Activated T-cell treated with anti-CD3 and anti-CD28 coated beads, Interleukin-2, amount 50 U/mL, for 1 hour (primary cell): Measurements from ENCODE around the gene CETN2.
A peak's percentile ranks its signal among the peaks of the same experiment; 100 is the strongest.
"Not testable (repeated sequence)": the region's sequence is repeated elsewhere in the genome, so short reads cannot be mapped to it uniquely, and the experiment has no call there.

Experiments used
- DNase-seq: peaks from one replicate; pipeline ENCODE4 v3.0.0-alpha.2; 2020

Gene CETN2

GRCh38 chrX:152830312-152831305 is at the start of gene CETN2, which contains the start of gene NSDHL:
CETN2 (minus strand) TSS chrX:152830757; CDS start chrX:152830710, 47 bp downstream.
NSDHL (plus strand) TSS chrX:152831063; CDS start chrX:152846325, 15,262 bp downstream.
- peak; percentile 92 for DNase-seq

DNA sequence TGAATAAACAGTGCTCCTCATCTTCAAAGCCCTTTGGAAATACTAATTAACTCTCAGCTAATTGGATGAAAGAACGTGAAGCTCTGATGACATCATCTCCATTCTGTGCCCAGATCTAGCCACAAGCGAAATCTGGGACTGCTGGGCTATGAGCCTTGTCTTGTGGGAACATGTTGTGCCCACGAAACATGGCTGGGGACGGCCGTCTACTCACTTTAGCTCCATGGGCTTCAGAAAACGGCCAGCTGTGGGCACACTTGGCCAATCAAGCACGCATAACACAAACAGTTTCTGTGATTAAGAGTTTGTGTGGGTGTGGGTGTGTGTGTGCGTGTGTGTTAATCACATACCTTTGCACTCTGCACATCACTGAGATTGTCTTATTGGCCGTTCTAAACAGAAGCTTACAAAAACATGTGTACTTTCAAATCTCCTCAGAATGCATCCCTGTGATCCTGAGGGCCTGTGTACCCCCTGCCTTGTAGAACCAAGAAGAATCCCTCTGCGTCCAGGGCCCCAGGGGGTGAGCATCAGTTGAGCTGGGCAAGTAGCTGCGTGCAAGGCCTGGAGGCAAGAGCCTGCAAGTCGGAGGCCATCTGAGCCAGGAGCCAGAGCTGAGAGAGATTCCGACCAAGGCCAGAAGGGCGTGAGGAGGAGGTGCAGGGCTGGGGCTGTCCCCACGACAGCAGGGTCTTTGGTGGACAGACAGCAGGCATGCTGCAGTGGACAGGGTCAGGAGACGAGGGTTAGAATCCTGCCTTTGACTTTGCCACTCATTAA is 48.6 kb upstream of the CETN2 start:
- no peak for DNase-seq

DNA sequence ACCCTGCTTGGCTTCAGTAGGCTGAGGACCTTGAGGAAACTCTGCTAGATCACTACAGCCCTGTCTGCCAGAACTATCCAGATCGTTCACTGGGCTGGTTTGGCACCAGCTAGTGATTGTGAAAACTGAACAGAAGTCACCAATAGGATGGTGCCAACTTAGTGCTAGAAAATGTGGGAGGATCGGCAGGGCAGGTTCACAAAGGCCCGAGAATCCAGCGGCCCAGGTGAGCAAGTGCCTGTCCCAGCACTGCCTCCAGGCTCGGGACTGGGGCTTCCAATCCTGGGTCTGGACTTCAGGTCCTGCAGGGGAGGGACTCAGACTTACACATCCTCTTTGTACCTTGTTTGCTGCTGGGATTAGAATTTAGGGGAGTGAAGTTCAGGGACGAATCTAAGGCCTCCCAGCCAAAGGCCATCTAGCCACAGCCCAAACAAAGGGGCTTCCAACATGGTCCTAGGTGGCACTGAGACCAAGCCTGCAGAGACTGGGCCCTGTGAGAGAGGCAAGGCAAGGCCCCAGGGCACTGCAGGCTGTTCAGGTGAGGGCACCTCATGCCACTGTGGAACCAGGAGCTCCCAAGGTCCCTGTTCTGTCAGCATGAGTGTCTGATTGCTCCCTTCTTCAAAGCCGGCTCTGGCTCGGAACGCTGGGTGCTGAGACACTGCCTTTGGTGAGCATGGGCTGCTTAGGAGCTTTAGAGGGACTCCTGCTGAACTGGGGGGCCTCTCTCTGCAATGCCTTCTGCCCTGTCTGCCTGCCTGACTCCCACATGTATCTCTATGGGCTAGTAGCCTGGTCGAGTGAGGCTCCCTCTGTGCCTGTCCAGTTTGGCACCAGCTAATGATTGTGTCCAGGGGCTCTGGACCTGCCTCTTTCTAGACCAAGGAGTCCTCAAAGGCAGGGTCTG is 46.6 kb upstream of the CETN2 start:
- DNase-seq: no peak

DNA sequence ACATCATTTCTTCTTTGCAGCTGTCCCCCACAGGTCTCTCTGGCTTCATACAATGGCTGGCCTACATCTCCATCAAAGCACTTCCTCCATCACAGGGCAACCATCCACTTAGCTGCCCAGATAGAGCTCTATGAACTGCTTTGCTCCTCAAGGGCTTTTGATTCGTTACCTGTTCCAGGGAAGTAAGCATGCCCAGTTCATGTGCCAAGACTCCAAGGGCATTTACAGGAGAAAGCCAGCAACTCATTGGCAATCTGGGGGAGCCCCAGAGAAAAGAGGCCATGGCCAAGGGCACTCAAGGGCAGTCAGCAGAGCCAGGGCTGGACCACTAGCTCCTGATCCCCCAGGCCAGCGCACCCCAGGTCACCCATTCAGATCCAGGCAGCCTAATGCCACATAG is 42.8 kb upstream of the CETN2 start:
- DNase-seq: no peak

GRCh38 chrX:152872522-152872921 is 42.0 kb upstream of the CETN2 start:
- no peak for DNase-seq

DNA sequence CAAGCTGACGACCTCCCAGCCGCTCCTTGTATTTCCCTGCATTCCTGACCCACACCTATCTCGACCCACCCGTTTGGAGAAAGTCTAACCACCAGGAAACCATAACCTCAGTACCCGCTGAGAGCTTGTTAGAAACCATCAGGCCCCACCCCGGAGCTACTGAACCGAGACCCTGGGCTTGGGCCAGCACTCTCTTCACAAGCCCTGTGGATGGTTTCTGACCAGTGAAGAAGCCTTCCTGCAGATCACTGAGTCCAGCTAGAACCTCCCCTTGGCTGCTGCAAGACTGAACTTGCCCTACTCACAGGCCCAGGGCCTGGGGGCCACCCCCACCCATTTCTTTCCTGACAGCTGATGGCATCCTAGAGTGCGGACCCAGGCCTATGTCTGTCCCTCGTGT is 40.7 kb upstream of the CETN2 start:
- DNase-seq: no peak

- DNase-seq: no peak
Measured at GRCh38 chrX:152869972-152870371, 39.4 kb upstream of the CETN2 start.

GRCh38 chrX:152866386-152866785 is 35.8 kb upstream of the CETN2 start:
- no peak for DNase-seq

DNA sequence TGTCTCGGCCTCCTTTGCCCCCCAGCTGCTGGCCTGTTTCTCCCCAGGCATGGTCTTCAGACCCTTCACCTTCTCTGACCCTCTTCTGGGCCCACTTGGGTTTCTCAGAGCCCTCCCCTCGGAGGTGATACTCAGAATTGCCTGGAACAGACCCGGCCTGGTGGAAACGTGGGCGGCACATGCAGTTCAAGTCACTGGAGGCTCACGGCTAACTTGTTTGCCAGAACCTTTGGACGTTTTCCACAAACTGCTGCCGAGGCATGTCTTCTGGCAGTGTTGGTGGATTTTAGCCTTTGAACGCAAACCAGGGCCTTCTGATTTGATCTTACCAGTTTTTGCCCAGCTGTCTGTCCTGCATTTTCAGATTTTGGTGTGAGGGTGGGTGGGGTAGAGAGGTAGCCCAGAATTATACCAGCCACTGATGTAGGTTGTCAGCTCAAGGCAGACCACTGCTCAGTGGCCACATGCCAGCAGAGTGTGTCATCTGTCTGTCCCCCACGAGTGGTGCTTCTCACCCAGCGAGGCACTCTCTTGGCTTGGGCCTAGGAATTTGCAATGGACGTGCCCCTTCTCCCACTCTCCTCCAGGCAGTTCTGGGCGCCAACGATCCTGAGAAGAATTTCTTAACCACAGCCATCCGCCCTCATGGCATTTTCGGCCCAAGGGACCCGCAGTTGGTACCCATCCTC is 34.8 kb upstream of the CETN2 start:
- DNase-seq: no peak

DNA sequence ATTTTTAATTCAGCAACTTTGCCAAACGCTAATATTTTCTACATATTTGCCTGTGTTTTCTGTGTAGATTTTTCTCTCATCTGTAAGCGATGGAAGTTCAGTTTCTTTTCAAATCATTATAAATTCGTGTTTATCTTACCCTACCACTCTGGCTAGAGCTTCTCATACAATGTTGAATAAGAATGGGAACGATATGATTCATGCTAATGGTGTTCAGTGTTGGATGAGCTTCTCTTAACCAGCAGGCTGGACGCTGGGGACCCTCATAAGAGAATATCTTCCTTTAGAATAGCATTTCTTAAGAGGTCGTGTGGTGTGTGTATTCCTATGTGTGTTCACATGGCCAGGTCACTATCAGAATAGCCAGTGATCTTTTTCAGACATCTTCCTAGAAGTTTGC is 31.3 kb upstream of the CETN2 start:
- no peak for DNase-seq

DNA sequence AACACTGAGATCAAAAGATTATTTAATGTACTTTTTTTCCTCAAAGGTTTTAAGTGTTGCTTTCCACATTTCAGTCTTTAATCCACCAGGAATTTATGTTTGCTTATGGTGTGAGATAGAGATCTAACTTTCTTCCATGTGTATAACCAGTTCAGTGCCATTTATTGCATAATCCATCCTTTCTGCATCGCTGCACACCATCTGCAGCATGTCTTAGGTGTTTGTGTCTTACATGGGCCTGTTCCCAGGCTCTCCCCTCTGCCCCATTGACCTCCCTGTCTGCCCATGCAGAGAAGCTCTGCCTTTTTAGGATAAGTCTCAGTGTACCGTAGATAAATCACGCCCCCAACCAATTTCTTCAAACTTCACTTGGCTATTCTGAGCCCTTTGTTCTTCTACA is 30.6 kb upstream of the CETN2 start:
- no peak for DNase-seq

DNA sequence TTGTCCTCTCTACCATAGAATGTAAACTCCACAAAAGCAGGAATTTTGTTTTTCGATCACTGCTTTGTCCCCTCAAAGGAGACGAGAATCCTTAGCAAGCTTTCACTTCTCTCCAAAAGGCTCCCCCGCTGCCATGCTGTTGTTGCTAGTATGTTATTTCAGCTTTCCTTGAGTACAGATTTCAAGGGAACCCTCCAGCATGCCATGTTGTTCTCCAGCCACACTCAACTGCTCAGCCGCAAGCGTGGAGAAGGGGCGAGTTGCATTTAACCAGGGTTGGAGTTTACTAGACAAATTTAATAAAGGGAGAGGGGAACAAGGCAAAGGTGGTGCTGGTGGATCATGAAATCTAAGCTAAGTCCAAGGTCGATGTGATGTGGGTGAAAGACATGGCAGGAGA is 23.4 kb upstream of the CETN2 start:
- no peak for DNase-seq

GRCh38 chrX:152850465-152850864 is 19.9 kb upstream of the CETN2 start:
- DNase-seq: no peak

DNA sequence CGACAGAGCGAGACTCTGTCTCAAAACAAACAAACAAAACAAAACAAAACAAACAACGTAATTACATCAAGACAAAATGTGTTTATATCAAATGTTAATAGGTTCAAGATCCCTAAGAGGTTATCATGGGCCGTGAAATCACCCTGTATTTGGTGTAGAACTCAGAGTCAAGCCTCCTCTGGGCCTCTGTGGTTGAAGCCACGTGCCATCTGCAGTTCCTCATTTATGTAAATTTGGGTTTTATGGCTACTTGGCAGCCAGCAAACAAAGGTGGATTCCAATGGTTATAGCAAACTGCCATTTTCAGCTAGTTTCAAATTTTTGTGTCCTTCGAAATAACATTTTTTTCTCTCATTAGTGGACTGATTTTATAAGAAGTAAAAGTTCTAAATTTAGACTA is 16.7 kb upstream of the CETN2 start:
- no peak for DNase-seq

- no peak for DNase-seq
Measured at GRCh38 chrX:152845618-152846240, 15.2 kb upstream of the CETN2 start.

DNA sequence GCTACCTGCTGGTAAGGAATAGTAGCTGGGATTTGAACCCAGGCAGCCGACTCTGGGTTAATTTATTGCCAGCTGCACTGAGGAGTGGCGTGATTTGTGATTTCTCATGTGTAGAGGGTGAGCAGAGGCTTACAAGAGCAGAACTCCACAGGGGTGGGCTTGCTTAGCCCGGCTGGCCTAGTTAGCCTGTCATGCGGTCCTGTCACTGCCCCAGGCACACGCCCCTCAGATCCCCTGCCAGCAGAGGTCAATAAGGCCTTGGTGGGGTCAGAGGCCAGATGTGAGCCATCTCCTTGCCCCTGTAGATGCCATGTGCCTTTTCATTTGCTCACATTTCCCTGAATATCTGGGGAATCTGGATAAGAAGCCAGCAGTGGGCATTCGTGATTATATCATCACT is 13.7 kb upstream of the CETN2 start:
- DNase-seq: no peak

- no peak for DNase-seq
Measured at GRCh38 chrX:152843852-152844251, 13.3 kb upstream of the CETN2 start.

GRCh38 chrX:152842772-152843338 is 12.3 kb upstream of the CETN2 start:
- DNase-seq: no peak

GRCh38 chrX:152835470-152835869 is 4.9 kb upstream of the CETN2 start:
- DNase-seq: not testable (repeated sequence)

DNA sequence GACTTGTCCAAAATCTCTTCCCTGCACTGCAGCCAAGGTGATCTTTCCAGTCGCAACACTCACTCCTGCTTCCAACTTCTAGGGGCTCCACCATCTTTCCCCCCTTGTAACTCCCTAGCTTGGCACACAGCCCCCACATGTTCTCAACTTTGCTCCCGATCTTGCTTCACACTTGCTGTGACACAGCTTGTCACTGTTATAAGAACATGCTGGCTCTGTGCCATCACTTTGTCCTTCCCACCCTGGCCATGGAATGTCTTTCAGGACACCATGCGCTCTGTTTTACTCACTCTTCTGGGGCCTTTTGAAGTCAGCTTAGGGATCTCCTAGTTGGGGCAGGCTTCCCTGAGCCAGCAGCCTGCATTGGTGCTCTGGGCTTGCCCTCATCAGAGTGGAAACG is 2.8 kb upstream of the CETN2 start:
- DNase-seq: no peak

DNA sequence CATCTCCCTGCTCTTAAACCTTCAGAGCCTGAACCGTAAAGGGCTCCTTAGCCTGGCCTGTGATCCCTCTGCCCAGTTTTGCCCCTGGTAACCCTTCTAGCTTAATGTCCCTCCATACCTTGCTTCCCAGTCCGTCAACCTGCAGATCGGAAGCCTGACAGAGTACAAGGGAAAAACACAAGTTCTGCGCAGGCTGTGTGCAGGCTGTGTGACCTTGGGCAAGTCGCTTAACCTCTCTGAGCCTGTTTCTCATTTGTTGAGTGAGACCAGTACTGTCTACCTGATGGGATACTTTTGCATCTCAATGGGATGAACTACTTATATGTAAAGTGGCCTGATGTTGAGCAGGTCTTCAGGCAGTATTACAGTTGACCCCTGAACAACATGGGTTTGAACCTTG is 2.0 kb upstream of the CETN2 start:
- DNase-seq: no peak
